GM18517 (cell line): ENCODE data around the gene ZSCAN20.
"Not testable (repeated sequence)": the region's sequence is repeated elsewhere in the genome, so short reads cannot be mapped to it uniquely, and the experiment has no call there.

Source experiments
- ATAC-seq: cut with Tn5 transposase; IDR thresholded peaks from one replicate; pipeline ENCODE4 v1.9.1; 2021; ENCODE audit warnings: mild to moderate bottlenecking, moderate library complexity; ENCODE audit not compliant: unreplicated experiment

Gene ZSCAN20

GRCh38 chr1:33473900-33474299 lies 1.5 kb downstream of the ZSCAN20 start:
- no peak for ATAC-seq

DNA sequence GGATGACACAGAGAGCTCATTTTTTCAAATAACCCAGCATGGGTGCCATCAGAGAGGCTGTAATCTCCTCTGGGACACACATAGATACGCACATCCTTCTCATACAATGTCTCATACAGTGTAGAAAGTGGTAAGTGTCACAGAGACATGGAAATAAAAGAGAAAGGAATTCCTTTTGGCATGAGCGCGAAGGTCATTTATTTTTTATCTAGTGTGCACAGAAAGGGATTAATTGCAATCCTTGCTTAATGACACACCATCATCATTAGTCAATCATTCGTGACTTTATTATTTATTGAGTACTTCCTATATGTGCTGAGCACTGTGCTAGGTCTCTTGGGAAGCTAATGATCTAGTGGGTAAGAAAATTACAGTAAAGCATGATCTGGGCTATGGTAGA lies 5.0 kb downstream of the ZSCAN20 start:
- no peak for ATAC-seq

DNA sequence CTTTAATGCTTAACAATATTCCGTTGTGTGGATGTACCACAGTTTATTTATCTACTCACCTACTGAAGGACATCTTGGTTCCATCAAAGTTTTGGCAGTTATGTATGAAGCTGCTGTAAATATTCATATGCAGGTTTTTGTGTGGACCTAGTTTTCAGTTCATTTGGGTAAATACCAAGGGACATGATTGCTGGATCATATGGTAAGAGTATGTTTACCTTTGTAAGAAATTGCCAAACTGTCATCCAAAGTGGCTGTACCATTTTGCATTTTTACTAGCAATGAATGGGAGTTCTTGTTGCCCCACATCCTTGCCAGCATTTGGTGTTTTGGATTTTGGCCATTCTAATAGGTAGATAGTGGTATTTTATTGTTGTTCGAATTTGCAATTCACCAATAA lies 10.0 kb downstream of the ZSCAN20 start:
- ATAC-seq = no peak

- no peak for ATAC-seq
Measured at GRCh38 chr1:33488624-33489023, 16.2 kb downstream of the ZSCAN20 start.

- no peak for ATAC-seq
Measured at GRCh38 chr1:33494929-33495328, 22.5 kb downstream of the ZSCAN20 start.

- ATAC-seq = no peak
Measured at GRCh38 chr1:33497410-33497809, 25.0 kb downstream of the ZSCAN20 start.

- no peak for ATAC-seq
Measured at GRCh38 chr1:33500547-33500946, 28.1 kb downstream of the ZSCAN20 start.

- ATAC-seq = no peak
Measured at GRCh38 chr1:33501309-33501708, 28.9 kb downstream of the ZSCAN20 start.

DNA sequence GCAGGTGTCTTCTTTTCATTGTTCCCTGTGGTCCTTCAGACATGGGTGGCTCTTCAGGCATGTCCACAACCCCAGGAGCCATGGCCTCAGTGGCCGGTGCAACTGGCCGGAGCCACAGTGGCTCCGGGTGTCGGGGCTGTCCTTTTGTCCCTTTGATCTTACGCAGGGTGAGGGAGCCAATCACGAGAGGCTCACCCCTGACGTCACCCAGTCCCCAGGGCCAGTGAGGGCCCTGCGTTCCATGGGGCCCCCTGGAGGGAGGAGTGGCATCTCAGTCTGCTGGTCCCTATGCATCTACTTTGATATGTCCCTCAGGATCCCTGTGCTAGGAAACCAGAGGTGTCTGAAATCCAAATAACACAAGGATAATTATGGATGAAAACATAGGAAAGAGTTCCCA lies 29.3 kb downstream of the ZSCAN20 start:
- ATAC-seq = no peak

- ATAC-seq = no peak
Measured at GRCh38 chr1:33502726-33503125, 30.3 kb downstream of the ZSCAN20 start.

GRCh38 chr1:33503506-33503905 lies 31.1 kb downstream of the ZSCAN20 start:
- no peak for ATAC-seq

- no peak for ATAC-seq
Measured at GRCh38 chr1:33507661-33508060, 35.2 kb downstream of the ZSCAN20 start.

- ATAC-seq = no peak
Measured at GRCh38 chr1:33508151-33508550, 35.7 kb downstream of the ZSCAN20 start.

- not testable (repeated sequence) for ATAC-seq
Measured at GRCh38 chr1:33509276-33509675, 36.8 kb downstream of the ZSCAN20 start.

DNA sequence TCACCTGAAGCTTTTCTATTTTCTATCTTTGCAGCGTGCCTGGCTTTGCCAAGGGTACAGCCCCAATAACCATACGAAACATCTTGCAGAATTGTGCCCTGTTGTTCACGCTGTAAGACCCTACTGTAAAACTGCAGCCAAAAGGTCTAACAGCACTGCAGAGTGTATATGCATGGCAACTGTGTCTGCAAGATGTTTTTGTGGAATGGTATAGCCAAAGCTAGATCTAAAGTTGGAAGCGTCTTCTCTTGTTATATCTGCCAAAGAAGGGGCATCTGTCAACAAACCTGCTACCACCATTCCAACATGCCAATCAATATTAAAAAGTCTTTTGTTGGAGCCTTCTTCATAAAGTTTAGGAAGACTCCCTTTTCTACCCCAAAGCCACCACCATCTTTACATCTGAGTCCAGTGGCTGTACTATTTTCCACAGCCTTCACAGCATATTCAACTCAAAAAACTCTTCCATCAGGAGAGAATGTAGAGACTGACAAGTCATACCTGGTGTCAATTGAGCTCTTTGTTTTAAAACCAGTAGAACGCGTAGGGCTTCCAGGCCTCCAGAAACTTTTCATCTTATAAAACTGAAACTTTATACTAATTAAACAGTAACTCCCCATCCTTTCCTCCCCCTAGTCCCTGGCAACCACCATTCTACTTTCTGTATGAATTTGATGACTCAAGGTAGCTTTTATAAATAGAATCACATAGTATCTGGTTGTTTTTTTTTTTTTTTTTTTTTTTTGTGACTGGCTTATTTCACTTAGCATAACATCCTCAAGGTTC lies 40.0 kb downstream of the ZSCAN20 start:
- ATAC-seq = no peak

GRCh38 chr1:33515112-33515511 lies 42.7 kb downstream of the ZSCAN20 start:
- ATAC-seq = no peak

DNA sequence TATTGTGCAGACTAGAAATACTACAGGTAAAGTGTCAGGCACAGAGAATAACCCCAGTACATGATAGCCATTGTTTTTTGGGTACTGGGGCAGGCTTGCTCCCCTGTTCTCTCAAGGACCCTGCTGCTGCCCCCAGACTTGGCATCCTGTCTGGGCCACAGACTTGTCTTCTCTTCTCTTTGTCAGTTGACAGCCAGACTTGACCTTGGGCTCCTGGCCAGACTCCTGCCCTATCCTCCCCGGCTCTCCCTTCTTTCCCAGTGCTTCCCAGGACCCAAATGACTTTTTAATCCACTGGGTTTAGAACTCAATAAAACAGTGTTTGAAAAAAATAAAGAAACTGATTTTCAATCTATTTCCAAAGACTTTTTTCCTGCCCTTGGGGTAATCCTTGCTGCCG lies 43.2 kb downstream of the ZSCAN20 start:
- no peak for ATAC-seq

DNA sequence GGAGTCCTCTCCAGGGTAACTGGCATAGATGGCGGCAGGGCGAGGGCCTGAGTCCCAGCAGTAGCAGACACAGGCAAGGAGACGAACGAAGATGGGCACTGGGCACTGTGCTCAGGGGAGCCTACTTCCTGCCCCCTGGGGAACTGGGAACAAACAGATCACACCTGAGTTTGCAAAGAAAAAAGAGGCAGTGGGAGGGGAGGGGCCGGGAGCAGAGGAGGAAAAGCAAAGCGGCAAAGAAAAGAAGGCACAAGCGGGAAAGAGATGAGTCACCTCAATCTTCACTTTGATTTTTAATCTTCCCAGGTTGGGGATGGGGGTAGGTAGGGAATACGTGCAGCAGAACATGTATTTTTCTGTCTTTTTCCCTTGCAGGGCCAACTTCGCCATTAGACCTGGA lies 44.0 kb downstream of the ZSCAN20 start:
- no peak for ATAC-seq

- no peak for ATAC-seq
Measured at GRCh38 chr1:33516891-33517567, 44.6 kb downstream of the ZSCAN20 start.

- no peak for ATAC-seq
Measured at GRCh38 chr1:33517596-33518250, 45.3 kb downstream of the ZSCAN20 start.

DNA sequence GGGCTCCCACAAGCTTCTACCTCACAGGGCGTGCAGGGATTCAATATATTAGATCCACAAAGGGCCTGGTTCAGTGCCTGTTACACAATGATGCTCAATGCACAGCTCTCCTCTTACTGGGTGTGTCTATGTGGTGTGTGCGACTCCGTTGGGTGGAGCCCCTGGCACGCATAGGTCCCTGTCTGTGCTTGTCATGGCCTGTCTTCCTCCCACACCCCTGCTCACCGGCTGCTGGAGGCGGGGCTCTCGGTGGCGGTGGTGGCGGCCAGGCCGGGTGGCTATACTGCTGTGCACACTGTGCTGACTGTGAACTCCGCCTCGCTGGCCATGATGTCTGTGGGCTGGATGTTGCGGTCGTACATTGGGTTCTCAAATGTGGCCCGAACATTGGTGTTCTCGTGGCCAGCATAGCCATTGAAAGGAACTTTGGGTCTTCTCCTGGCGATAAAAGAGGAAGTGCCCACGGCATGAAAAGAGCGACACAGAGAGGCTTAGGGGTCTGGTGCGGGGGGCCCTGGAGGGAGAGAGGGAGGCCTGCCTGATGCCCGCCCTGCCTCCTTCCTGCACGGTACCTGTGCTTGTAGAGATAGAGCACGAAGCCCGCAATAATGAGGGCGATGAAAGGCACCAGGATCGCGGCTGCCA lies 46.9 kb downstream of the ZSCAN20 start:
- ATAC-seq = no peak
